MCF 10A (cell line): ENCODE measurements around the gene SACM1L. TPM values are rescaled to one million over a fixed set of nuclear protein-coding genes. Genes with fewer than 3 reads are reported as not detected.

Experiments used
- BruUV-seq: library from RNA; stranded (reverse); fragments of 400-500 nt; replicated peaks from 2 replicates; lab custom pipeline; 2021; lab: Mats Ljungman, UMichigan
- CTCF ChIA-PET: fragments of 300-600 bp; sonication (Branson Sonifier 250); formaldehyde crosslinking; extraction: SDS; loops from one replicate; lab custom pipeline; 2021; ENCODE audit warnings: antibody characterized with exemption, inconsistent platforms; lab: Yijun Ruan, JAX
- POLR2A ChIA-PET: fragments of 300-600, 350-650 bp; sonication (Branson Sonifier 250); formaldehyde crosslinking; extraction: SDS; loops from one replicate; lab custom pipeline; 2020; ENCODE audit warnings: antibody characterized with exemption, inconsistent platforms; lab: Yijun Ruan, JAX
- DNase-seq: peaks from one replicate; pipeline ENCODE4 v3.0.0-alpha.2; 2018; ENCODE audit not compliant: unreplicated experiment
- H3K27ac Mint-ChIP-seq: one replicate; pipeline ENCODE4 v1.8.0; 2022; ENCODE audit warnings: mild to moderate bottlenecking, low read depth, mixed read lengths; ENCODE audit not compliant: unreplicated experiment
- H3K27me3 Mint-ChIP-seq: one replicate; pipeline ENCODE4 v1.8.0; 2022; ENCODE audit warnings: mixed read lengths; ENCODE audit not compliant: insufficient read depth, unreplicated experiment
- H3K36me3 Mint-ChIP-seq: one replicate; pipeline ENCODE4 v1.8.0; 2022; ENCODE audit warnings: mild to moderate bottlenecking, moderate library complexity, mixed read lengths; ENCODE audit not compliant: insufficient read depth, unreplicated experiment
- H3K4me1 Mint-ChIP-seq: one replicate; pipeline ENCODE4 v1.8.0; 2022; ENCODE audit warnings: mixed read lengths; ENCODE audit not compliant: insufficient read depth, unreplicated experiment
- H3K4me3 Mint-ChIP-seq: one replicate; pipeline ENCODE4 v1.8.0; 2022; ENCODE audit warnings: mild to moderate bottlenecking, moderate library complexity, mixed read lengths; ENCODE audit not compliant: unreplicated experiment
- H3K9me3 Mint-ChIP-seq: one replicate; pipeline ENCODE4 v1.8.0; 2022; ENCODE audit warnings: mixed read lengths; ENCODE audit not compliant: unreplicated experiment
- intact Hi-C: fragments of 100-400 bp; cut with micrococcal nuclease; formaldehyde crosslinking; loops from 2 replicates; pipeline ENCODE4 v1.14.1; 2022
- total RNA-seq: library from RNA; stranded (reverse); gene quantifications from 2 replicates; pipeline ENCODE4 v1.2.3, GENCODE V29; 2022
- TF ChIP-seq, protein P1 (sequence below): fragments of 200-600 bp; IDR thresholded peaks from one replicate; pipeline ENCODE4 v1.8.0; 2022; ENCODE audit warnings: antibody characterized with exemption, mild to moderate bottlenecking; ENCODE audit not compliant: unreplicated experiment

Gene SACM1L
- total RNA-seq, 1 experiment from 2014 or later = 39.3 TPM

DNA sequence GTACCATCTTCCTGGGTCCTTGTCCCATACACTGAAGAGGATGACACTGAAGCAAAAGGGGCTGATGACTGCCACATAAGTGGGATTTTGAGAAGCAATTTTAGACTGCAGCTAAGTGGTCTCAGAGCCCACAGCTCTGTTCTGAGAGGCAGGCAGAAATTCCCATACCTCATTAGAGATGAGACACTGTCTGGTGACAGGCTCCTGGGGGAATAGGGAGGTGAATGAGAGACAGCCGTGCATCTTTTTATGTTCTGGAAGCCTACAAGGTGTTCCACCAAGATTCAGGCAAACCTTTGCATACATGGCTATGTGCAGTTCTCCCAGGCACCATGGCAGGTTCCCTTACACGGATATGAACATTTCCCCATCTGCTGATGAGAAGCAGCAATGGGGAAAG lies 47.4 kb upstream of the SACM1L start:
- BruUV-seq = no TSS peak
- no peaks in the 10 kb centered on the region for H3K9me3 Mint-ChIP-seq
- POLR2A ChIA-PET = no interaction called here
- no peak overlapping the region for H3K27ac Mint-ChIP-seq
- CTCF ChIA-PET = interaction anchor here (0.8 to 1.0 kb wide), 2 partner anchors 20 to 131 kb away, joined by 3 to 5 read pairs; no protein-coding TSS in a partner anchor
- intact Hi-C loops = no loop called here
- no peaks in the 10 kb centered on the region for H3K27me3 Mint-ChIP-seq
- TF ChIP-seq, protein P1, sequence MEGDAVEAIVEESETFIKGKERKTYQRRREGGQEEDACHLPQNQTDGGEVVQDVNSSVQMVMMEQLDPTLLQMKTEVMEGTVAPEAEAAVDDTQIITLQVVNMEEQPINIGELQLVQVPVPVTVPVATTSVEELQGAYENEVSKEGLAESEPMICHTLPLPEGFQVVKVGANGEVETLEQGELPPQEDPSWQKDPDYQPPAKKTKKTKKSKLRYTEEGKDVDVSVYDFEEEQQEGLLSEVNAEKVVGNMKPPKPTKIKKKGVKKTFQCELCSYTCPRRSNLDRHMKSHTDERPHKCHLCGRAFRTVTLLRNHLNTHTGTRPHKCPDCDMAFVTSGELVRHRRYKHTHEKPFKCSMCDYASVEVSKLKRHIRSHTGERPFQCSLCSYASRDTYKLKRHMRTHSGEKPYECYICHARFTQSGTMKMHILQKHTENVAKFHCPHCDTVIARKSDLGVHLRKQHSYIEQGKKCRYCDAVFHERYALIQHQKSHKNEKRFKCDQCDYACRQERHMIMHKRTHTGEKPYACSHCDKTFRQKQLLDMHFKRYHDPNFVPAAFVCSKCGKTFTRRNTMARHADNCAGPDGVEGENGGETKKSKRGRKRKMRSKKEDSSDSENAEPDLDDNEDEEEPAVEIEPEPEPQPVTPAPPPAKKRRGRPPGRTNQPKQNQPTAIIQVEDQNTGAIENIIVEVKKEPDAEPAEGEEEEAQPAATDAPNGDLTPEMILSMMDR = no peak
- H3K36me3 Mint-ChIP-seq = peaks cover 22% of the 10 kb centered on the region
- no peak for DNase-seq
- H3K4me1 Mint-ChIP-seq = peaks cover 26% of the 10 kb centered on the region
- H3K4me3 Mint-ChIP-seq = no peak overlapping the region

DNA sequence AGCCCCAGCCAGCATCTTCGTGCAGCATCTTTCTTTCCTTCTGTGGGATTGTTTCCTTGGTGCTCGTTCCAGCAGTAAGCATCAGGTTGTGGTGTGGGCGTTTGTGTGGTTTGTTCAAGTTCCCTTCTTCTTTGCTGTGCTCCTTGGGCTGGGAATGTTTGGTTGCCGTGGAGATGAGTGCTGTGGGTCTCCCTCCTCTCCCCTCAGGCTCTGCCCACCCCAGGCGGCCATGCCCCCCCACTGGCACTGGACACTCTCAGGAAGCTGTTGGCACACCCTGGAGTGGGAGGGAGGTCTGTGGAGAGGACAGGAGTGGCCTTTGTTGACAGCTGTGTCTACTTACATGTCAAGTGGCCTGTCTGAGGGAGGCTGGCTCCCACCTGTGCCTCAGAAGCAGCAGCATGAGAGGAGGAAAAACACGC lies 46.5 kb upstream of the SACM1L start:
- Mint-ChIP-seq H3K36me3 (peaks cover 17% of the 10 kb centered on the region), H3K4me3 (no peak overlapping the region), H3K4me1 (peaks cover 36% of the 10 kb centered on the region), H3K27ac (peak overlapping the region; percentile 92), H3K9me3 (no peaks in the 10 kb centered on the region), H3K27me3 (no peaks in the 10 kb centered on the region)
- intact Hi-C loops = no loop called here
- ChIA-PET CTCF (interaction anchor here (0.7 to 1.6 kb wide), 2 partner anchors 14 to 126 kb away, joined by 3 to 9 read pairs; no protein-coding TSS in a partner anchor), POLR2A (no interaction called here)
- DNase-seq = no peak
- TF ChIP-seq, protein P1 = no peak
- BruUV-seq = no TSS peak

DNA sequence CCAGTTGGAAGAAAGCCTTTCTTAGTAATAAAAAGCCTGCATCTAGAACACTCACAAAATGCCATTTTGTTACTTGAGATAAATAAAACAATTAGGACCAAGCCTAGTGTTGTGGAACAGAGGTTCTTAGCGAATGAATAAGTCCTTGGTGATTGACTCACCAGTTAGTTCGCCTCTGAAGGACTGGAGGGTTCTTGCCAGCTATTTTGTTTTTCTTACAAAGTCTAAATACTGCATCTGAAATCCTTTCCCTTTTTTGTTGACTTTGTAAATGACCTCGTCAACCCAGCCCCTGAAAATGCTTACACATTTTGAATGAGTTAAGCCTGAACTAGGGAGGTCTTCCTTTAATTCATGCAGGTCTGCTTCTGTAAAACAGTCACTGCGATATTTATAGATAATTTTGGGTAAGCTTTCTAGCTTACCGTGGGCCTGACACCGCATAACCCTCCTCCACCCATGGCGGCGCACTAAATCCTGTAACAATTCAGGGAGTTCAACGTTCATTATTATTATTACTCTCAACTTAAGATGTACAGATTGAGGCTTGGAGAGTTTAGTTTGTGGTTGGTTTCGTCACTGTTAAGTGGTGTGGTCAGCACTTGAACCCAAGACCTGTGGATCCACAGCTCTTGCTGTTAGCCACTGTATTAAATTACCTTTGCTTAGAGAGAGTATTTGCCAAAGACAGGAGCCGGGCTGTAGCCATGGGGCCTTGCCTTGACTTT lies 45.0 kb upstream of the SACM1L start:
- POLR2A ChIA-PET = interaction anchor here (0.6 to 2.5 kb wide), 6 partner anchors 9 to 90 kb away, joined by 3 to 8 read pairs (median 4); partner anchors contain the start of gene LIMD1
- Mint-ChIP-seq H3K27ac (peak overlapping the region; percentile 92), H3K27me3 (no peaks in the 10 kb centered on the region), H3K9me3 (no peaks in the 10 kb centered on the region), H3K36me3 (peaks cover 17% of the 10 kb centered on the region), H3K4me1 (peaks cover 41% of the 10 kb centered on the region), H3K4me3 (peak overlapping the region; percentile 12)
- BruUV-seq = no TSS peak
- intact Hi-C loops = no loop called here
- TF ChIP-seq, protein P1 = no peak
- DNase-seq = peak; percentile 69
- CTCF ChIA-PET = interaction anchor here (0.6 to 2.6 kb wide), 6 partner anchors 12 to 48 kb away, joined by 3 to 10 read pairs (median 6); no protein-coding TSS in a partner anchor

DNA sequence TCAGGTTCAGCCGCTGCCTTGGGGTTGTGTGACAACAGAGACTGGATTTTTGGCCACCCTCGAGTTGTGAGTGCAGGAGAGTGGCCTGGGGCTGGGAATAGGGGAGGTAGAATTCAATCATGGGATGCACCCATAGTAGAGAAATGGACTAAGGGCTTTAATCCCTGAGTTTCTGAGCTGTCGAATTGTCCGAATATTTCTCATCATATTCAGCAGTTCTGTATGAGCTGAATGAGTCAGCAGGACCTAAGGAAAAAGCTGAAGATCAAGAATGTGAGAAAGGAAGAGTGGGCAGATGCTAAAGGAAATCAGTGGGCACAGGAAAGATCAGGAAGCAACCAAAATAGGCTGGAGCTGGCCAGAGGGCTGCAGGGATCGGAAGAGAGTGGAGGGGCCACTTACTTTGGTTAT lies 44.4 kb upstream of the SACM1L start:
- Mint-ChIP-seq H3K36me3 (peaks cover 17% of the 10 kb centered on the region), H3K4me3 (peak overlapping the region; percentile 12), H3K9me3 (no peaks in the 10 kb centered on the region), H3K27me3 (no peaks in the 10 kb centered on the region), H3K27ac (peak overlapping the region; percentile 92), H3K4me1 (peaks cover 41% of the 10 kb centered on the region)
- ChIA-PET POLR2A (interaction anchor here (0.6 to 2.5 kb wide), 6 partner anchors 9 to 137 kb away, joined by 3 to 8 read pairs (median 4); no protein-coding TSS in a partner anchor), CTCF (interaction anchor here (0.9 to 2.6 kb wide), 3 partner anchors 12 to 44 kb away, joined by 3 to 10 read pairs (median 8); no protein-coding TSS in a partner anchor)
- peak; percentile 76 for DNase-seq
- BruUV-seq = no TSS peak
- intact Hi-C loops = no loop called here
- TF ChIP-seq, protein P1 = no peak
